DND-41 (cell line): ENCODE results near the gene FLT3LG.

Source experiments
- EZH2 ChIP-seq: IDR thresholded peaks from 3 replicates; pipeline ENCODE4 v1.6.1; 2012; ENCODE audit warnings: borderline replicate concordance, low read depth, mild to moderate bottlenecking, moderate library complexity, low read length, inconsistent platforms; ENCODE audit not compliant: severe bottlenecking
- TF ChIP-seq, protein P1 (sequence below): IDR thresholded peaks from 2 replicates; pipeline ENCODE4 v1.5.1; 2012; ENCODE audit warnings: borderline replicate concordance, low read length, moderate library complexity, mild to moderate bottlenecking; ENCODE audit not compliant: poor library complexity, severe bottlenecking; ENCODE audit errors: extremely low read depth

DNA sequence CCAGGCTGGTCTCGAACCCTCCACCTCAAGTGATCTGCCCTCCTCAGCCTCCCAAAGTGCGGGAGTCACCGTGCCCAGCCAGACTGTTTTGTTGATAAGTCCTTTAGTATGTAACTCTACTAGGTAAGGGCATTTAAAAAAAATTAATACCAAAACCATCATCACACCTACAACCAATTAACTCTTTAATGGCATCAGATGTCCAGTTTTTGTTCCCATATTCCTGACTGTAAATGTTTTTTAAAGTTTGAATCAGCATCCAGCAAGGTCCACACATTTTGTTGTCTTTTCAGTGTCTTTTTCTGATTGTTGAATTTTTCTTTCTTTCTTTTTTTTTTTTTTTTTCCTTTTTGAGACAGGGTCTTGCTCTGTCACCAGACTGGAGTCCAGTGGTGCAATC lies 44.0 kb downstream of the FLT3LG start:
- TF ChIP-seq, protein P1, sequence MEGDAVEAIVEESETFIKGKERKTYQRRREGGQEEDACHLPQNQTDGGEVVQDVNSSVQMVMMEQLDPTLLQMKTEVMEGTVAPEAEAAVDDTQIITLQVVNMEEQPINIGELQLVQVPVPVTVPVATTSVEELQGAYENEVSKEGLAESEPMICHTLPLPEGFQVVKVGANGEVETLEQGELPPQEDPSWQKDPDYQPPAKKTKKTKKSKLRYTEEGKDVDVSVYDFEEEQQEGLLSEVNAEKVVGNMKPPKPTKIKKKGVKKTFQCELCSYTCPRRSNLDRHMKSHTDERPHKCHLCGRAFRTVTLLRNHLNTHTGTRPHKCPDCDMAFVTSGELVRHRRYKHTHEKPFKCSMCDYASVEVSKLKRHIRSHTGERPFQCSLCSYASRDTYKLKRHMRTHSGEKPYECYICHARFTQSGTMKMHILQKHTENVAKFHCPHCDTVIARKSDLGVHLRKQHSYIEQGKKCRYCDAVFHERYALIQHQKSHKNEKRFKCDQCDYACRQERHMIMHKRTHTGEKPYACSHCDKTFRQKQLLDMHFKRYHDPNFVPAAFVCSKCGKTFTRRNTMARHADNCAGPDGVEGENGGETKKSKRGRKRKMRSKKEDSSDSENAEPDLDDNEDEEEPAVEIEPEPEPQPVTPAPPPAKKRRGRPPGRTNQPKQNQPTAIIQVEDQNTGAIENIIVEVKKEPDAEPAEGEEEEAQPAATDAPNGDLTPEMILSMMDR = no peak
- TF ChIP-seq EZH2 = no peak
